ENCODE measurements around the gene MAP3K6.

Gene MAP3K6

DNA sequence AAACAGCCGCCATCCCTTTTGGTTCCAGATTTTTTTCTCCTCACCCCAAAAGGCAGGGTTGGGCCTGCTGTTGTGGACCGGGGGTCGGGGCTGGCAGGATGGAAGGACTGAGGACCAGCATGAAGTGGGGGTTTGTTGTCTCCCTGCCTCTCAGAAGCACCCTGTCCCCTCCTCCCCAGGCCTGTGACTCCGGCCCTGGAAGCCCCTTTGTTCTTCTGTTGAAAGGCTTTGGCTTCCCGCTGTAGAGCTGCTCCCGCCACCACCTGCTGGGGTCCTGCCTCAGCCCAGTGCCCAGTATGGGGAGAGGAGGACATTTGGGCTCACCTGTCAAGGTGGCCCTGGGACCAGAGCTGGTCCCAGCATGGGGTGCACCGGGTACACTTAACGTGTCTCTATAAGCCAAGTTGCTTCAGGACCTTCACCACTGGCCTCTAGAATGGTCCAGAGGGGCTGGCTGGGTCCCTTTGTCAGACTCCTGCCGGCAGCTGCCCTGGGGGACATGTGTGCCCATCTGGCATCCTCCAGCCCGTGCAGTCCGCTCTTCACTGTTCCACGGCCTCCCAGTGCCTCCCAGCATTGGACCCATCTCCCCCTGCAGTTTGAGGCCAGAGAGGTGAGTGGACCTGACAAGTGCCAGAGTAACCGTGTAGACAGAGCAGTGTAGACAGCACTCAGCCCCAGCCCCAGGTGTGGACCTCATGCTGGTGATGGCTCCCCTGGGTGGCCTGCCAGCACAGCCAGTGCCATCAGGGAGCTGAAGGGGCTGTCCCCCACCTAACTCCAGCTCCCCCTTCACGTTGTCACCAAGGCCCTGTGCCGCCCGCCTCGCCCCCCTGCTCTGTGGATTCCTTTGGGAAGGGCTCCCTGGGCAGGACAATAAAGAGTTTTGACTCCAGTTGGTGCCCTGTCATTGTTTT lies 31.0 kb downstream of the MAP3K6 start:
- no peak overlapping the region for H3K27ac ChIP-seq
- no peaks in the 10 kb centered on the region for H3K27me3 ChIP-seq (ENCODE audit: insufficient read depth, low read depth, severe bottlenecking)
- H3K36me3 ChIP-seq, result peaks cover 31% of the 10 kb centered on the region
- H3K9me3 ChIP-seq (ENCODE audit: severe bottlenecking), result no peaks in the 10 kb centered on the region
- TF ChIP-seq, protein P1, sequence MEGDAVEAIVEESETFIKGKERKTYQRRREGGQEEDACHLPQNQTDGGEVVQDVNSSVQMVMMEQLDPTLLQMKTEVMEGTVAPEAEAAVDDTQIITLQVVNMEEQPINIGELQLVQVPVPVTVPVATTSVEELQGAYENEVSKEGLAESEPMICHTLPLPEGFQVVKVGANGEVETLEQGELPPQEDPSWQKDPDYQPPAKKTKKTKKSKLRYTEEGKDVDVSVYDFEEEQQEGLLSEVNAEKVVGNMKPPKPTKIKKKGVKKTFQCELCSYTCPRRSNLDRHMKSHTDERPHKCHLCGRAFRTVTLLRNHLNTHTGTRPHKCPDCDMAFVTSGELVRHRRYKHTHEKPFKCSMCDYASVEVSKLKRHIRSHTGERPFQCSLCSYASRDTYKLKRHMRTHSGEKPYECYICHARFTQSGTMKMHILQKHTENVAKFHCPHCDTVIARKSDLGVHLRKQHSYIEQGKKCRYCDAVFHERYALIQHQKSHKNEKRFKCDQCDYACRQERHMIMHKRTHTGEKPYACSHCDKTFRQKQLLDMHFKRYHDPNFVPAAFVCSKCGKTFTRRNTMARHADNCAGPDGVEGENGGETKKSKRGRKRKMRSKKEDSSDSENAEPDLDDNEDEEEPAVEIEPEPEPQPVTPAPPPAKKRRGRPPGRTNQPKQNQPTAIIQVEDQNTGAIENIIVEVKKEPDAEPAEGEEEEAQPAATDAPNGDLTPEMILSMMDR (IDR thresholded peaks at IDR 0.05; ENCODE audit: low read depth, low read length), result no peak
- H3K4me3 ChIP-seq (ENCODE audit: low read depth, low read length), result no peak overlapping the region
- no peak for DNase-seq

DNA sequence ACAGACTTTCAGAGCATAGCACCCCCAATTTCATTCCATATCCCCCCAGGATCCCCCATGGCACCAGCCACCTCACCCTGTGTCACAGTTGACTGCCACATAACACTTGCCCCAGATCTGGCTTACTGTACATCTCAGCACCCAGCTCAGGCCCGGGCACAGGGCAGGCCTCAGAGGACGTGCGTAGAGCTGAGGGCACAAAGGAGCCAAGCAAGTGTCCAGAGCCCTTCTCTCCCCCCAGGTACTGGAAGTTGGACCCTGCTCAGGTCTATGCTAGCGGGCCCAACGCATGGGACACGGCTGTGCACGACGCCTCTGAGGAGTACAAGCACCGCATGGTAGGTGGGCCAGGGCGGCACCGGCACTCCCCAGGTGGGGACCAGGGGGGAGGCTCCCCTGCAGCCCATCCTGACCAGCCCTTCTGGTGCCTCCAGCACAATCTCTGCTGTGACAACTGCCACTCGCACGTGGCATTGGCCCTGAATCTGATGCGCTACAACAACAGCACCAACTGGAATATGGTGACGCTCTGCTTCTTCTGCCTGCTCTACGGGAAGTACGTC lies 33.0 kb downstream of the MAP3K6 start:
- Histone ChIP-seq H3K27me3 (ENCODE audit: insufficient read depth, low read depth, severe bottlenecking) (no peaks in the 10 kb centered on the region), H3K27ac (no peak overlapping the region), H3K36me3 (peaks cover 42% of the 10 kb centered on the region), H3K4me3 (ENCODE audit: low read depth, low read length) (no peak overlapping the region), H3K9me3 (ENCODE audit: severe bottlenecking) (no peaks in the 10 kb centered on the region)
- TF ChIP-seq, protein P1 (IDR thresholded peaks at IDR 0.05; ENCODE audit: low read depth, low read length), result no peak
- DNase-seq, result no peak

DNA sequence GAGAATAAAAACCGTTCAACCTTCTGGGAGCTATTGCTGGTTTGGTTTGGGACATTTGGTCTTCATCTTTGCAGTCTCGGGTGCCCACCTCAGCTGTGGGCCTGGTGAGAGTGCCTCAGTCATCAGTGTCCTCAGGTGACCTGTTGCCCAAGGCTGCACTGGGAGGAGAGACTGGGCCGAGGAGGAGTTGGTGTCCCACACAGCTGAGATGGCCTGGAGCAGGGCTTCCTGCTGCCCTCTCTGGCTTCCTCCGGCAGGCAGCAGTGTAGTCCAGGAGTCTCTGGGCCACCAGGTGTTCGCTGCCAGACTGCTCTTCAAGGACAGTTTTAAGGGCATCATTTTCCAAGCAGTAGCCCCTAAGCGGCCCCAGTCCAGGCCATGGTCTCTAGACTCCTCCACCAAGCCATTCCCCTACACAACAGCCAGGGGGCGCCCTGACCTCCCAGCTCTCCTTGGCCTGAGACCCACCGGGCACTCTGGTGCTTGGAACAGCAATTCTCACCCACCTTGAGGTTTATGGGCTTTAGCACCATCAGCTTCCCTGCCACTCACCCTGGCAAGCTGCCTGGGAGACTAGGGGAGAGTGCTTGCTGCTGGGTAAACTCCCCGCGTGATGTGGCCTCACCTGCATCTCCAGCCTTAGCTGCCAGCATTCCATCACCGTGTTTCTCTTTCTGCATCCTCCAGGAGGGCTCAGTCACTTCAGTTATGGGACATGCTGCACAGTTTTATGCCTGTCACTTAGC lies 34.1 kb downstream of the MAP3K6 start:
- H3K4me3 ChIP-seq (ENCODE audit: low read depth, low read length), result no peak overlapping the region

DNA sequence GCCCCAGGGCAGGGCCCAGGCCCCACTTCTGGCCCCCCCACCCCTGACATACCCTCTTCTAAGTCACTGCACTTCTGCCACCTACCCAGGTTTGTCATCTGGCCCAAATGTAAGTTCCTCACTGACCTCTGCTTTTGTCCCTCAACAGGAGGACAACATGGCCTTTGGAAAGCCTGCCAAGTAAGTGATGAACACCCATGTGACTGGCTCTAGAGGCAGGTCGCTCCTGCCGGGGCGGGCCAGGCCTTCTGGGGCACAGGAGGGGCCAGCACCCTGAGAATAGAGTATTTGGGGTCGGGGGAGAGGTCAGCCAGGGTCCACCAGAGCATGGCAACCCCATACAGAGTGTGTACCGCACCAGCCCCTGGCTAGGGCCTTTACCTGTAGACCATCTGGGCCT lies 34.8 kb downstream of the MAP3K6 start:
- H3K27me3 ChIP-seq (ENCODE audit: insufficient read depth, low read depth, severe bottlenecking), result no peaks in the 10 kb centered on the region
- TF ChIP-seq, protein P1 (IDR thresholded peaks at IDR 0.05; ENCODE audit: low read depth, low read length), result no peak
- H3K36me3 ChIP-seq, result peaks cover 49% of the 10 kb centered on the region
- H3K9me3 ChIP-seq (ENCODE audit: severe bottlenecking), result no peaks in the 10 kb centered on the region
- H3K4me3 ChIP-seq (ENCODE audit: low read depth, low read length), result no peak overlapping the region
- H3K27ac ChIP-seq, result no peak overlapping the region
- no peak for DNase-seq

More for the DNA sequence above, 34.1 kb downstream of the MAP3K6 start:
- Histone ChIP-seq H3K36me3 (peaks cover 49% of the 10 kb centered on the region), H3K27me3 (ENCODE audit: insufficient read depth, low read depth, severe bottlenecking) (no peaks in the 10 kb centered on the region), H3K9me3 (ENCODE audit: severe bottlenecking) (no peaks in the 10 kb centered on the region), H3K27ac (no peak overlapping the region)
- DNase-seq, result peak; percentile 66
- TF ChIP-seq, protein P1 (IDR thresholded peaks at IDR 0.05; ENCODE audit: low read depth, low read length), result peak; percentile 92

DNA sequence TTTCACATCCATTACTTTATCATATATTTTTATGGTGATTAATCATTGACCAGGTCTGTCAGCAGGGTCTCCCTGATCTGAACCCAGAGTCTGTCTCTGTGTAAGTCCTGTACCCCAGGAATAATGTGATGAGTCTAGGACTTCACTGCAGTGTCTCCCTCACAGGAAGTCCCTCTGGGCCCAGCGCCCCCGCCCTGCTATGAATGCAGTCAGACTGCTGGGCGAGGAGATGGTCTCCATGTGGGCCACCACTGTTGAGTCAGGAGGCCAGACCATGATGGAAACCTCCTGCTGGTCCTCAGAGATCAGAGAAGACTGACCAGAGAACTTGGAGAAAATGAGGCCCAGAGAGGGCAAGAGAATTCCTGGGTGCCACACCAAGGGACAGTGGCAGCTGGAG lies 35.3 kb downstream of the MAP3K6 start:
- Histone ChIP-seq H3K9me3 (ENCODE audit: severe bottlenecking) (no peaks in the 10 kb centered on the region), H3K4me3 (ENCODE audit: low read depth, low read length) (no peak overlapping the region), H3K27me3 (ENCODE audit: insufficient read depth, low read depth, severe bottlenecking) (no peaks in the 10 kb centered on the region), H3K27ac (no peak overlapping the region), H3K36me3 (peaks cover 49% of the 10 kb centered on the region)
- no peak for DNase-seq
- TF ChIP-seq, protein P1 (IDR thresholded peaks at IDR 0.05; ENCODE audit: low read depth, low read length), result no peak
